ENCODE results near the gene BNIP2. TPM values are rescaled to one million over a fixed set of nuclear protein-coding genes. Genes with fewer than 3 reads are reported as not detected.

BNIP2 gene
- total and polyA plus RNA-seq, 11 donors = 36.8 to 103 (median 78.6) TPM

DNA sequence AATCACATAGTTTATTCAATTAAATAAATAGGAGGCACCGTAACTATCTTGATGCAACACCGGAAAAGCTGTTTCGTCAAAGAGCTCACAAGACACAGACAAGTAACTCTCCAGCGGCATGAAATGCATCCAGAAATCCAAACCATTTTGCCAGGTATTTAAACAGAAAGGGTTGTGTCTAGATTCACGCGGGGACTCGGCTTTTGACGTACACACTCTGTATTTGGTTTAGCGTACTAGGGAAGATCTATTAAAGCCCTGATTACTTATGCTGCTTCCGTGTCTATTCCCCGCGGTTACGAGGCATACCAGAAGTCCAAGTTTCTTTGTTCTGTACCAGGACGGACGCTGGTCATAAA is 718 bp downstream of the BNIP2 start:
- ATAC-seq (no peak), DNase-seq (no peak)
- peaks cover 0 to 55% (median 36%) of the 10 kb centered on the region in 12 donors for H3K4me1 ChIP-seq
- intact Hi-C loops (cut with DNase I) = loop anchor here in 1 of 10 donors (2.0 kb wide), 1 partner anchor 32 kb away; the partner anchor contains the start of gene GTF2A2
- 0 to 1% (median 0%) methylated on average over 15 of the region's 15 CpGs for WGBS, 4 donors
- H3K4me3 ChIP-seq = peak overlapping the region; percentile 63 to 99 (median 90)
- H3K27ac ChIP-seq = peak overlapping the region; percentile 92 to 100 (median 98)
- H3K27me3 ChIP-seq = no peaks in the 10 kb centered on the region
- H3K36me3 ChIP-seq = peaks cover 0 to 22% (median 4%) of the 10 kb centered on the region in 9 donors
- no peak for TF ChIP-seq POLR2A (IDR thresholded peaks at IDR 0.05)
- TF ChIP-seq, protein P1, sequence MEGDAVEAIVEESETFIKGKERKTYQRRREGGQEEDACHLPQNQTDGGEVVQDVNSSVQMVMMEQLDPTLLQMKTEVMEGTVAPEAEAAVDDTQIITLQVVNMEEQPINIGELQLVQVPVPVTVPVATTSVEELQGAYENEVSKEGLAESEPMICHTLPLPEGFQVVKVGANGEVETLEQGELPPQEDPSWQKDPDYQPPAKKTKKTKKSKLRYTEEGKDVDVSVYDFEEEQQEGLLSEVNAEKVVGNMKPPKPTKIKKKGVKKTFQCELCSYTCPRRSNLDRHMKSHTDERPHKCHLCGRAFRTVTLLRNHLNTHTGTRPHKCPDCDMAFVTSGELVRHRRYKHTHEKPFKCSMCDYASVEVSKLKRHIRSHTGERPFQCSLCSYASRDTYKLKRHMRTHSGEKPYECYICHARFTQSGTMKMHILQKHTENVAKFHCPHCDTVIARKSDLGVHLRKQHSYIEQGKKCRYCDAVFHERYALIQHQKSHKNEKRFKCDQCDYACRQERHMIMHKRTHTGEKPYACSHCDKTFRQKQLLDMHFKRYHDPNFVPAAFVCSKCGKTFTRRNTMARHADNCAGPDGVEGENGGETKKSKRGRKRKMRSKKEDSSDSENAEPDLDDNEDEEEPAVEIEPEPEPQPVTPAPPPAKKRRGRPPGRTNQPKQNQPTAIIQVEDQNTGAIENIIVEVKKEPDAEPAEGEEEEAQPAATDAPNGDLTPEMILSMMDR (IDR thresholded peaks at IDR 0.05) = no peak
- no peaks in the 10 kb centered on the region for H3K9me3 ChIP-seq

DNA sequence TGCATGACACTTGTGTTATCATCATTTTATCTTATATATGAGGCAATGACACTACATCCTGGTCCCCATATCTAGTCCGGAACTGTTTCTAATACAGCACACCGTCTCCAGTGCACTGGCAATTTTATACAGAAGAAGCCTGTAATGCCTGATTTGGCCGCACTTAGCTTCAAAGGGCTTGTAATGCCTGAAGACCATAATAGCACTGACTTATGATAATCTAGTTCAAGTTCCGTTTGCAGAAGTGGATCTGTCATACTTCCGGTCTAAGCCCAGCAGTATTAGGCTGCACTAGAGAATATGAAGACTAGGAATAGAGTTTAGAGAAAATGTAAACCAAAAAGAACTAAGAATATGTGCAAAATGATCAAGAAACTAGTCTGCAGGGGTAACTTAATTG is 1.3 kb downstream of the BNIP2 start:
- WGBS, 4 donors = 11 to 15% (median 13%) methylated on average over 5 of the region's 5 CpGs
- intact Hi-C loops (cut with DNase I) = loop anchor here in 1 of 10 donors (2.0 kb wide), 1 partner anchor 31 kb away; the partner anchor contains the start of gene GTF2A2
- Histone ChIP-seq H3K36me3 (peaks cover 0 to 25% (median 4%) of the 10 kb centered on the region in 9 donors), H3K27ac (peak overlapping the region in 11 of 12 donors; percentile 95 to 100 (median 98)), H3K9me3 (no peaks in the 10 kb centered on the region), H3K4me1 (peaks cover 0 to 59% (median 36%) of the 10 kb centered on the region in 12 donors), H3K27me3 (no peaks in the 10 kb centered on the region), H3K4me3 (peak overlapping the region; percentile 63 to 99 (median 90))
- TF ChIP-seq, protein P1 (IDR thresholded peaks at IDR 0.05) = peak in 1 of 12 donors; percentile 8
- TF ChIP-seq POLR2A (IDR thresholded peaks at IDR 0.05) = no peak
- ATAC-seq (no peak), DNase-seq (no peak)

DNA sequence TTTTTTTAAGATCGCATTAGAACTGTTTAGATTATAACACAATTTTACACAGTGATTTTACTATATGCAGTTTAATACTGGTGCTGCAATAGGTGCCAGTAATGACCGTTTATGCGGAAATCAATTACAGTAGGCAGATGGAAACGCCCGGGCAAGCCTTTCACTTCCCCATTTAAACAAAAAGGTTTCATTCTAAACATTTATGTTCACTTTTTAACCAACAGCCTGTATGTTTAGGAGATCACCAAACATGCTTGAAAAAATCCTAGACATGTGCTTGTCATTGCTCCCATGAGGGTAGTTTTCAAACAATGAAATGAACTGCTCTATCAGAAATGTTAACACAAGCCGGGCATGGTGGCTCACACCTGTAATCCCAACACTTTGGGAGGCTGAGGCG is 2.7 kb downstream of the BNIP2 start:
- Histone ChIP-seq H3K4me1 (peaks cover 0 to 59% (median 36%) of the 10 kb centered on the region in 12 donors), H3K9me3 (no peaks in the 10 kb centered on the region), H3K27ac (peak overlapping the region in 5 of 12 donors; percentile 3 to 100 (median 29)), H3K36me3 (peaks cover 0 to 36% (median 16%) of the 10 kb centered on the region in 9 donors), H3K27me3 (no peaks in the 10 kb centered on the region), H3K4me3 (peak overlapping the region in 4 of 12 donors; percentile 2 to 99 (median 4))
- WGBS, 4 donors = 78 to 84% (median 82%) methylated on average over 7 of the region's 7 CpGs
- ATAC-seq (no peak), DNase-seq (peak in 1 of 5 donors; percentile 27)
- TF ChIP-seq, protein P1 (IDR thresholded peaks at IDR 0.05) = no peak
- TF ChIP-seq POLR2A (IDR thresholded peaks at IDR 0.05) = no peak
- intact Hi-C loops (cut with DNase I) = no loop called here

DNA sequence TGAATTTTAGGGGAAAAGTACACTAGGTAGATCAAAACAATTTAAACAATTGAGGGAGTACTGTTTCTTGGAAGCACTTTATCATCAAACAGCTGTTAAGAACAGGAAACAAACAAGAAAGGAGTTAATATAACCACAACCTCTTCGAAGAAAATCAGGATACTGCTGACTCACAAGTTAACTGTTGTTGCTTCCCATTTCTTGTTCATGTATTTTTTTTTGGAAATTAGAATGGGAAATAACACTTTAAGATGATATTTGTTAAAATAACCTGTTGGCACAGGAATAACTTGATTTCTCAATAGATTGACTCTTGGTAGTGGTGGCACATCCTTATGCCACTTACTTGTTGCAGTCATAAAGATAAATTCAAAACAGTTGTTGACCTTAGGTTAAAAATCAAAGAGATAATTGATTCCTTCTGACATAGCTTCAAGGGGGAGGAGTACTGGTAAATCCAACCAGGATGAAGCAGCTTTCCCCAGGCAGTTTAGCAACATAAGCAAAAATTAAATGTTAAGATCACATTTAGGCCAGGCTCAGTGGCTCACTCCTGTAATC is 3.3 kb downstream of the BNIP2 start:
- TF ChIP-seq POLR2A (IDR thresholded peaks at IDR 0.05) = no peak
- TF ChIP-seq, protein P1 (IDR thresholded peaks at IDR 0.05) = no peak
- Histone ChIP-seq H3K27ac (peak overlapping the region in 5 of 12 donors; percentile 3 to 100 (median 29)), H3K27me3 (no peaks in the 10 kb centered on the region), H3K9me3 (no peaks in the 10 kb centered on the region), H3K36me3 (peaks cover 0 to 42% (median 22%) of the 10 kb centered on the region in 9 donors), H3K4me3 (peak overlapping the region in 3 of 12 donors; percentile 2 to 99 (median 3)), H3K4me1 (peaks cover 0 to 59% (median 36%) of the 10 kb centered on the region in 12 donors)
- WGBS, 4 donors = 10 to 23% (median 11%) methylated on average over 1 of the region's 1 CpG
- ATAC-seq (no peak), DNase-seq (no peak)
- intact Hi-C loops (cut with DNase I) = no loop called here
